Kidney (tissue), 14 donors: ENCODE measurements around the gene CTSE. TPM values are rescaled to one million over a fixed set of nuclear protein-coding genes. Genes with fewer than 3 reads are reported as not detected.

Source experiments
- DNase-seq, 5 donors: peaks; one replicate each; pipeline ENCODE4 v3.0.0-alpha.2; 2013 to 2020
- FAIRE-seq: peaks from 2 replicates; lab custom pipeline; 2012; peaks lifted over from hg19 to GRCh38; lab: Jason Lieb, UNC
- H3K27ac ChIP-seq, 2 donors: one replicate each; pipeline ENCODE4 v1.7.0; 2013; ENCODE audit warnings: low read depth in 2 of 2, low read length in 2 of 2, inconsistent platforms in 1 of 2
- H3K27me3 ChIP-seq: one replicate; pipeline ENCODE4 v1.7.1; 2013; ENCODE audit warnings: low read length, inconsistent platforms; ENCODE audit not compliant: control insufficient read depth, insufficient read depth
- H3K36me3 ChIP-seq, 3 donors: one replicate each; pipeline versions ENCODE4 v1.7.0 to v1.7.1; 2013; ENCODE audit warnings: low read length in 3 of 3, control low read depth in 1 of 3, inconsistent platforms in 1 of 3; ENCODE audit not compliant: insufficient read depth in 3 of 3, control insufficient read depth in 2 of 3
- H3K4me1 ChIP-seq, 3 donors: one replicate each; pipeline versions ENCODE4 v1.7.0 to v1.7.1; 2013; ENCODE audit warnings: low read length in 3 of 3, inconsistent platforms in 1 of 3, low read depth in 1 of 3; ENCODE audit not compliant: control insufficient read depth in 2 of 3, insufficient read depth in 2 of 3
- H3K4me3 ChIP-seq, 3 donors: one replicate each; pipeline versions ENCODE4 v1.7.0 to v1.8.1; 2013; ENCODE audit warnings: low read length in 3 of 3, control low read depth in 1 of 3, inconsistent platforms in 1 of 3
- H3K9ac ChIP-seq, 3 donors: one replicate each; pipeline versions ENCODE4 v1.7.0 to v1.7.1; 2013; ENCODE audit warnings: low read length in 3 of 3, control low read depth in 1 of 3, inconsistent platforms in 1 of 3
- H3K9me3 ChIP-seq, 3 donors: one replicate each; pipeline versions ENCODE4 v1.7.0 to v1.7.1; 2013; ENCODE audit warnings: low read length in 3 of 3, control low read depth in 1 of 3, inconsistent platforms in 1 of 3; ENCODE audit not compliant: control insufficient read depth in 2 of 3, insufficient read depth in 1 of 3
- CTCF ChIP-seq: IDR thresholded peaks from 3 replicates; pipeline ENCODE4 v1.5.1; 2012; ENCODE audit warnings: mild to moderate bottlenecking, moderate library complexity, borderline replicate concordance; ENCODE audit not compliant: insufficient read depth; ENCODE audit errors: extremely low read depth
- intact Hi-C: fragments of 100-400 bp; cut with DNase I; formaldehyde crosslinking; loops from one replicate; pipeline ENCODE4 v1.11.1; 2022
- polyA plus RNA-seq: library from polyadenylated mRNA; stranded (reverse); fragments of 350-450 nt; fragmentation: Illumina TruSeq; extraction: RNeasy Lipid Tissue Mini Kit (QIAGEN cat#74804); gene quantifications from one replicate; pipeline ENCODE4 v1.2.3, GENCODE V29; 2014; ENCODE audit warnings: low read depth, low replicate concordance; ENCODE audit not compliant: insufficient read depth
- total RNA-seq: library from RNA; stranded (reverse); fragmentation: NEBNext Ultra II Directional; extraction: Animal tissue kit (Norgen Biotek cat#: 25700); gene quantifications from one replicate; pipeline ENCODE4 v1.2.1, GENCODE V29; 2021
- donor health status: control.
- donor health status: control.
- donor health status: control.
- donor health status: control.
- donor health status: control.
- donor health status: DM: yes; HTN: yes; CAD: no.
- donor health status: Normal renal cell carcinoma (clear cell type).

Gene CTSE
- total and polyA plus RNA-seq, 2 donors from 2014 or later, result 1.6 TPM; not detected in 1

DNA sequence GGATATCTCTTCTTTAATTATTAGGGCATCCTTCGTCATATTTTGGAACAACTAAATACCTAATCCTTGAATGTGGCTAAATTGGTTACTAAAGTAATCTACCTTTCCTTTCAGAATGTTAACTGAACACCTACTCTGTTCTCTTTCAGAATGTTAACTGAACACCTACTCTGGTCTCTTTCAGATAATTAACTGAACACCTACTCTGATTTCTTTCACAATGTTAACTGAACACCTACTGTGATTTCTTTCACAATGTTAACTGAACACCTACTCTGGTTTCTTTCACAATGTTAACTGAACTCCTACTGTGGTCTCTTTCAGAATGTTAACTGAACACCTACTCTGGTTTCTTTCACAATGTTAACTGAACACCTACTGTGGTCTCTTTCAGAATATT, 42.4 kb downstream of the CTSE start:
- Histone ChIP-seq H3K27ac (no peak overlapping the region), H3K9me3 (no peaks in the 10 kb centered on the region), H3K4me3 (no peak overlapping the region), H3K9ac (no peak overlapping the region), H3K27me3 (no peaks in the 10 kb centered on the region), H3K4me1 (no peaks in the 10 kb centered on the region), H3K36me3 (no peaks in the 10 kb centered on the region)
- intact Hi-C loops, result no loop called here
- FAIRE-seq (no peak), DNase-seq (no peak)
- no peak for TF ChIP-seq CTCF

DNA sequence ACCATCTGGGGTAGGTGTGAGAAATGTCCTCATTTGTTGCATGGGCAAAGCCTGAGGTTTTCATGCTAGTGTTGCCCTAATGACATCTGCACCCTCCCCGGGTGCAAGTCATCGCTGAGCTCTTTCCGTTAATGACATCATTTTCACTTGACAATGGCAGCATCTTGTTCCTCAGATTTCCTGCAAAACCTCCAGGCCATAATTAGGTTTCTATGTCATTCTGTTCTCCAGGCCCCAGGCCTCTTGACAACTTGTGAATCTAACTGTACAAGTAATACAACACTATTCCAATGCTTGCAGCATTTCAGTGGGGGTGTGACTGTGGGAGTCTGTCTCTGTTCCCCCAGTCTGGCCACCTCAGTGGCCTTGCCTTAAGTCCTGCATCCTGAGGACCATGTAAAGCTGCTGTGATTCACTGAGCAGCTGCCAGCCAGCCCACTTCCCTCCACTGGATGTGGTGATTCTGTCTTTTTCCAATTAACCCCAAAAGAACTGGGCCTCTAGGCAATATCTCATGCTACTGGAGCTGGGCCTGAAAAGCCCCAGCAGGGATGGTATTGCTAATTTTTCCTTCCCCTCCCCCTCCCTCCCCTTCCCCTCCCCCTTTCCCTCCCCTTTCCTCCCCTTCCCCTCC, 43.3 kb downstream of the CTSE start:
- H3K36me3 ChIP-seq, result no peaks in the 10 kb centered on the region
- no peak for TF ChIP-seq CTCF
- intact Hi-C loops, result no loop called here
- H3K27me3 ChIP-seq, result no peaks in the 10 kb centered on the region
- no peaks in the 10 kb centered on the region for H3K4me1 ChIP-seq
- H3K4me3 ChIP-seq, result no peak overlapping the region
- DNase-seq, result no peak
- no peak overlapping the region for H3K9ac ChIP-seq
- no peak overlapping the region for H3K27ac ChIP-seq
- no peak for FAIRE-seq
- no peaks in the 10 kb centered on the region for H3K9me3 ChIP-seq

DNA sequence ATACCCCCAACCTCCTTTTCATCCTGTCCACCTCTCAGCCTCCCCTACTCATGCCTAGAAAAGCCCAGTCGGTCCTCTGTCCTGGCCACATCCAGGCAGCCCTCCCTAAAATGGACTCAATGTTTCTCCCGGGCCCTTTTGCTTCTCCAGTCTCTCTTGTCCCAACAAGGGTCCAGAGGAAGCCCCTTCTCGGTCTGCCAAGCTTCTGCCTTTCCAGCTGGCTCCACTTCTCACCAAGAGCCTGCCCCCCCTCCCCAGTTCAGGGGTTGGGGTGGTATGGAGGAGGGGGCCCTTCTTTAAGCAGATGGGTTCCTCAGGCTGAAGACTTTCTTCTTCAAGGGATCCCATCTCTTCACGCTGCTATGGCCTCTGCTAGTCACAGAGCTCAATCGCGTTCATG, 44.4 kb downstream of the CTSE start:
- intact Hi-C loops, result loop anchor here (5.0 kb wide), 2 partner anchors 62 to 187 kb away; no protein-coding TSS in a partner anchor
- no peak for FAIRE-seq
- H3K9ac ChIP-seq, result no peak overlapping the region

More for the DNA sequence above, 44.4 kb downstream of the CTSE start:
- no peak for DNase-seq
- H3K27ac ChIP-seq, result no peak overlapping the region
- no peak for TF ChIP-seq CTCF
- H3K9me3 ChIP-seq, result peaks cover 0 to 4% (median 0%) of the 10 kb centered on the region in 3 donors
- no peak overlapping the region for H3K4me3 ChIP-seq
- peaks cover 0 to 3% (median 0%) of the 10 kb centered on the region in 3 donors for H3K36me3 ChIP-seq
- H3K27me3 ChIP-seq, result no peaks in the 10 kb centered on the region
- peaks cover 0 to 2% (median 0%) of the 10 kb centered on the region in 3 donors for H3K4me1 ChIP-seq
